Activated naive CD8-positive, alpha-beta T cell treated with anti-CD3 and anti-CD28 coated beads, Interleukin-2, amount 50 U/mL, for 16 hours (primary cell): ENCODE results near the gene RAB3C.
A peak's percentile ranks its signal among the peaks of the same experiment; 100 is the strongest.

Source experiments
- DNase-seq: peaks from one replicate; pipeline ENCODE4 v3.0.0-alpha.2; 2020; ENCODE audit warnings: low read depth, low spot score

The RAB3C gene

GRCh38 chr5:58885260-58885659, 302.4 kb downstream of the RAB3C start:
- no peak for DNase-seq

GRCh38 chr5:58886315-58887207, 303.7 kb downstream of the RAB3C start:
- peak; percentile 7 for DNase-seq

- DNase-seq: no peak
Observed at GRCh38 chr5:58887311-58887710, 304.4 kb downstream of the RAB3C start.

GRCh38 chr5:58887721-58888409, 305.0 kb downstream of the RAB3C start:
- no peak for DNase-seq

- DNase-seq: no peak
Observed at GRCh38 chr5:58890265-58890664, 307.4 kb downstream of the RAB3C start.

- no peak for DNase-seq
Observed at GRCh38 chr5:58890701-58891085, 307.8 kb downstream of the RAB3C start.

GRCh38 chr5:58891086-58891970, 308.5 kb downstream of the RAB3C start:
- DNase-seq: peak; percentile 30

- DNase-seq: no peak
Observed at GRCh38 chr5:58891971-58892343, 309.1 kb downstream of the RAB3C start.

- DNase-seq: no peak
Observed at GRCh38 chr5:58893551-58893950, 310.7 kb downstream of the RAB3C start.

- DNase-seq: no peak
Observed at GRCh38 chr5:58898006-58898405, 315.1 kb downstream of the RAB3C start.

- DNase-seq: no peak
Observed at GRCh38 chr5:58898538-58898937, 315.7 kb downstream of the RAB3C start.

- no peak for DNase-seq
Observed at GRCh38 chr5:58901271-58901670, 318.4 kb downstream of the RAB3C start.

- DNase-seq: no peak
Observed at GRCh38 chr5:58902305-58902704, 319.4 kb downstream of the RAB3C start.

- no peak for DNase-seq
Observed at GRCh38 chr5:58902765-58903164, 319.9 kb downstream of the RAB3C start.

GRCh38 chr5:58904737-58905136, 321.9 kb downstream of the RAB3C start:
- no peak for DNase-seq

GRCh38 chr5:58905944-58906343, 323.1 kb downstream of the RAB3C start:
- DNase-seq: no peak
